HUES6 (cell line): ENCODE results near the gene ITGB2.

Source experiments
- H3K27ac ChIP-seq: 2 replicates; pipeline ENCODE4 v1.7.0; 2013; ENCODE audit warnings: low read depth, mild to moderate bottlenecking, low read length, inconsistent platforms
- H3K27me3 ChIP-seq: 2 replicates; pipeline ENCODE4 v1.6.1; 2013; ENCODE audit warnings: low read length; ENCODE audit not compliant: control insufficient read depth, insufficient read depth
- H3K36me3 ChIP-seq: 2 replicates; pipeline ENCODE4 v1.6.1; 2013; ENCODE audit warnings: low read length; ENCODE audit not compliant: control insufficient read depth, insufficient read depth
- H3K4me1 ChIP-seq: 2 replicates; pipeline ENCODE4 v1.6.1; 2013; ENCODE audit warnings: low read length; ENCODE audit not compliant: control insufficient read depth, insufficient read depth
- H3K4me3 ChIP-seq: 2 replicates; pipeline ENCODE4 v1.5.1; 2013; ENCODE audit warnings: low read depth, low read length
- H3K9ac ChIP-seq: one replicate; pipeline ENCODE4 v1.6.1; 2013; ENCODE audit warnings: mild to moderate bottlenecking, low read length
- H3K9me3 ChIP-seq: 2 replicates; pipeline ENCODE4 v1.6.1; 2013; ENCODE audit warnings: low read depth, low read length; ENCODE audit not compliant: control insufficient read depth, insufficient read depth

The ITGB2 gene

GRCh38 chr21:44935533-44935927 lies 14.8 kb upstream of the ITGB2 start:
- no peak overlapping the region for H3K27ac ChIP-seq
- peaks cover 45% of the 10 kb centered on the region for H3K27me3 ChIP-seq

GRCh38 chr21:44934797-44935532 lies 14.3 kb upstream of the ITGB2 start:
- Histone ChIP-seq H3K27ac (no peak overlapping the region), H3K27me3 (peaks cover 51% of the 10 kb centered on the region), H3K4me1 (peaks cover 8% of the 10 kb centered on the region; the same call in 1 of the 2 replicates), H3K36me3 (no peaks in the 10 kb centered on the region), H3K9me3 (no peaks in the 10 kb centered on the region), H3K4me3 (no peak overlapping the region), H3K9ac (no peak overlapping the region)

More at GRCh38 chr21:44935533-44935927, 14.8 kb upstream of the ITGB2 start:
- Histone ChIP-seq H3K9me3 (no peaks in the 10 kb centered on the region), H3K9ac (no peak overlapping the region), H3K36me3 (no peaks in the 10 kb centered on the region), H3K4me1 (peaks cover 3% of the 10 kb centered on the region; the same call in 1 of the 2 replicates), H3K4me3 (no peak overlapping the region)

- no peak overlapping the region for H3K4me3 ChIP-seq
- H3K9me3 ChIP-seq: no peaks in the 10 kb centered on the region
- H3K27me3 ChIP-seq: peaks cover 58% of the 10 kb centered on the region
- no peaks in the 10 kb centered on the region for H3K36me3 ChIP-seq
- peaks cover 14% of the 10 kb centered on the region; the same call in 1 of the 2 replicates for H3K4me1 ChIP-seq
- H3K9ac ChIP-seq: no peak overlapping the region
- H3K27ac ChIP-seq: no peak overlapping the region
Observed at GRCh38 chr21:44934276-44934675, 13.6 kb upstream of the ITGB2 start.

GRCh38 chr21:44933918-44934260 lies 13.2 kb upstream of the ITGB2 start:
- Histone ChIP-seq H3K27me3 (peaks cover 62% of the 10 kb centered on the region), H3K36me3 (no peaks in the 10 kb centered on the region), H3K27ac (no peak overlapping the region), H3K4me1 (peaks cover 18% of the 10 kb centered on the region; the same call in 1 of the 2 replicates), H3K9ac (no peak overlapping the region), H3K4me3 (no peak overlapping the region), H3K9me3 (no peaks in the 10 kb centered on the region)

GRCh38 chr21:44933199-44933917 lies 12.7 kb upstream of the ITGB2 start:
- H3K9me3 ChIP-seq: no peaks in the 10 kb centered on the region
- H3K4me1 ChIP-seq: peaks cover 20% of the 10 kb centered on the region; the same call in 1 of the 2 replicates
- H3K9ac ChIP-seq: no peak overlapping the region
- H3K27ac ChIP-seq: no peak overlapping the region
- H3K27me3 ChIP-seq: peaks cover 65% of the 10 kb centered on the region
- H3K4me3 ChIP-seq: no peak overlapping the region
- H3K36me3 ChIP-seq: no peaks in the 10 kb centered on the region

GRCh38 chr21:44932408-44933181 lies 11.9 kb upstream of the ITGB2 start:
- Histone ChIP-seq H3K4me1 (peaks cover 28% of the 10 kb centered on the region), H3K27me3 (peaks cover 72% of the 10 kb centered on the region), H3K27ac (no peak overlapping the region), H3K9ac (no peak overlapping the region), H3K9me3 (no peaks in the 10 kb centered on the region), H3K4me3 (peak overlapping the region; percentile 49), H3K36me3 (no peaks in the 10 kb centered on the region)

GRCh38 chr21:44931501-44932407 lies 11.1 kb upstream of the ITGB2 start:
- Histone ChIP-seq H3K9ac (no peak overlapping the region), H3K27ac (no peak overlapping the region), H3K4me3 (peak overlapping the region; percentile 49), H3K9me3 (no peaks in the 10 kb centered on the region), H3K36me3 (no peaks in the 10 kb centered on the region), H3K4me1 (peaks cover 35% of the 10 kb centered on the region), H3K27me3 (peaks cover 78% of the 10 kb centered on the region)

- peak overlapping the region; percentile 49 for H3K4me3 ChIP-seq
- H3K27me3 ChIP-seq: peaks cover 82% of the 10 kb centered on the region
- H3K9ac ChIP-seq: no peak overlapping the region
- H3K4me1 ChIP-seq: peaks cover 41% of the 10 kb centered on the region
- no peak overlapping the region for H3K27ac ChIP-seq
- no peaks in the 10 kb centered on the region for H3K36me3 ChIP-seq
- no peaks in the 10 kb centered on the region for H3K9me3 ChIP-seq
Observed at GRCh38 chr21:44931137-44931500, 10.4 kb upstream of the ITGB2 start.

- no peaks in the 10 kb centered on the region for H3K9me3 ChIP-seq
- peaks cover 42% of the 10 kb centered on the region for H3K4me1 ChIP-seq
- H3K27me3 ChIP-seq: peaks cover 82% of the 10 kb centered on the region
- H3K27ac ChIP-seq: no peak overlapping the region
- no peak overlapping the region for H3K9ac ChIP-seq
- no peaks in the 10 kb centered on the region for H3K36me3 ChIP-seq
- peak overlapping the region; percentile 49; the same call in 1 of the 2 replicates for H3K4me3 ChIP-seq
Observed at GRCh38 chr21:44930543-44930981, 9.9 kb upstream of the ITGB2 start.

GRCh38 chr21:44929799-44930542 lies 9.3 kb upstream of the ITGB2 start:
- H3K4me1 ChIP-seq: peaks cover 42% of the 10 kb centered on the region
- no peak overlapping the region for H3K27ac ChIP-seq
- no peaks in the 10 kb centered on the region for H3K36me3 ChIP-seq
- no peaks in the 10 kb centered on the region for H3K9me3 ChIP-seq
- H3K9ac ChIP-seq: no peak overlapping the region
- H3K27me3 ChIP-seq: peaks cover 80% of the 10 kb centered on the region
- no peak overlapping the region; the same call in 1 of the 2 replicates for H3K4me3 ChIP-seq
